ENCODE measurements around the gene CPT2.

DNA sequence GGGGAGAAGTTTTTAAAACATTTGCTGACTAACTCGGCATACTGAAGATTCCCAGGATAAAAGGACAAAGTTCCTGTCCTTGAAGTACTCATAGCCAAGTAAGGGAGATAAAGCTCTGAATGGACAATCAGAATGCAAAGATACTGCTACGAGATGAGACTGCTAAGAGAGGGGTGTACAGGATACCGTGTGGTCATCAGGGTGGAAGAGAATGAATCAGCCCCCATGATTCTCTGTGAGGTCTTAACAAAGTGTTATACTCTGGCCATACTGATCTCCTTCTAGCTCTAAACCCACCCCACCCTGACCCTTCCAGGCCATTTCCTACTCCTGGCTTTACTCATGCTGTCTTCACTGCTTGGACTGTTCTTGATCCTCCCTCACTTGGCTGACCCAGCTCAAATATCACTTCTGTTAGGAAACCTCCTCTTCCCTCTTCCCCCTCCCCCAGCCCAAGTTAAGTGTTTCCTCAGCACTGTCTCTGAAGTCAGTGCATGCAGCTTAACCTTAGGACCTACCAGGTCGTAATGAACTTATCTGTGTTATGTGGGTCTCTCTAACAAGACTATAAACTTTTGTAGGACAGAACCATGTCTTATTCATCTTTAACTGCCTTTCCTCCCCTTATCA is 57.5 kb downstream of the CPT2 start:
- TF ChIP-seq FOXK2 (IDR thresholded peaks at IDR 0.05) (no peak), SP1 (IDR thresholded peaks at IDR 0.05) (no peak), CTBP1 (IDR thresholded peaks at IDR 0.05; ENCODE audit: borderline replicate concordance) (no peak), NFRKB (IDR thresholded peaks at IDR 0.05) (no peak), SUZ12 (IDR thresholded peaks at IDR 0.05) (no peak), TARDBP (IDR thresholded peaks at IDR 0.05) (no peak), FOXM1 (IDR thresholded peaks at IDR 0.05; ENCODE audit: borderline replicate concordance) (no peak), LEF1 (IDR thresholded peaks at IDR 0.05; ENCODE audit: borderline replicate concordance) (no peak), BHLHE40 (IDR thresholded peaks at IDR 0.05; ENCODE audit: borderline replicate concordance) (no peak), ZNF384 (IDR thresholded peaks at IDR 0.05) (no peak), ARNT (IDR thresholded peaks at IDR 0.05) (no peak), FOXA1 (IDR thresholded peaks at IDR 0.05) (no peak)
